ENCODE data around the gene IMMP2L.

GRCh38 chr7:111290982-111291381 is 271.3 kb downstream of the IMMP2L start:
- no peak for TF ChIP-seq CTCF (conservative IDR thresholded peaks at IDR 0.05; ENCODE audit: low read depth, low read length)
- no peak for TF ChIP-seq EZH2 (IDR thresholded peaks at IDR 0.05; ENCODE audit: low read length, unreplicated experiment)
